ENCODE measurements around the gene ZC3H4. TPM values are rescaled to one million over a fixed set of nuclear protein-coding genes. Genes with fewer than 3 reads are reported as not detected.

Gene ZC3H4
- total and polyA plus RNA-seq, 2 donors: 12.1 to 14.3 TPM

GRCh38 chr19:47111006-47111621 is 2.5 kb downstream of the ZC3H4 start:
- DNase-seq (ENCODE audit: low read depth in 6 of 9, low spot score in 9 of 9): peak in 4 of 9 donors; percentile 32 to 69 (median 42)
- H3K36me3 ChIP-seq (ENCODE audit: control insufficient read depth in 2 of 2, insufficient read depth in 2 of 2, low read length in 1 of 2): peaks cover 12 to 26% of the 10 kb centered on the region in 2 donors
- under 1% methylated on average over 35 of the region's 35 CpGs for WGBS
- H3K4me3 ChIP-seq (ENCODE audit: low read length in 2 of 2): peak overlapping the region; percentile 79 to 99
- peaks cover 22 to 46% of the 10 kb centered on the region in 2 donors for H3K4me1 ChIP-seq (ENCODE audit: control insufficient read depth in 2 of 2, insufficient read depth in 2 of 2, low read length in 2 of 2)
- peak overlapping the region; percentile 99 to 100 for H3K27ac ChIP-seq (ENCODE audit: low read depth in 1 of 2, low read length in 1 of 2)
- peaks cover 0 to 5% of the 10 kb centered on the region in 2 donors for H3K9me3 ChIP-seq (ENCODE audit: control insufficient read depth in 2 of 2, insufficient read depth in 1 of 2, low read length in 1 of 2)
- no peaks in the 10 kb centered on the region for H3K27me3 ChIP-seq (ENCODE audit: control insufficient read depth in 2 of 2, insufficient read depth in 1 of 2, low read length in 1 of 2)

GRCh38 chr19:47110521-47111005 is 3.0 kb downstream of the ZC3H4 start:
- peaks cover 0 to 5% of the 10 kb centered on the region in 2 donors for H3K9me3 ChIP-seq (ENCODE audit: control insufficient read depth in 2 of 2, insufficient read depth in 1 of 2, low read length in 1 of 2)
- H3K27ac ChIP-seq (ENCODE audit: low read depth in 1 of 2, low read length in 1 of 2): peak overlapping the region; percentile 99 to 100
- peak in 5 of 9 donors; percentile 27 to 75 (median 47) for DNase-seq (ENCODE audit: low read depth in 6 of 9, low spot score in 9 of 9)
- H3K27me3 ChIP-seq (ENCODE audit: control insufficient read depth in 2 of 2, insufficient read depth in 1 of 2, low read length in 1 of 2): no peaks in the 10 kb centered on the region
- WGBS: 1% methylated on average over 12 of the region's 12 CpGs
- peaks cover 17 to 31% of the 10 kb centered on the region in 2 donors for H3K36me3 ChIP-seq (ENCODE audit: control insufficient read depth in 2 of 2, insufficient read depth in 2 of 2, low read length in 1 of 2)
- peaks cover 22 to 50% of the 10 kb centered on the region in 2 donors for H3K4me1 ChIP-seq (ENCODE audit: control insufficient read depth in 2 of 2, insufficient read depth in 2 of 2, low read length in 2 of 2)
- peak overlapping the region; percentile 79 to 99 for H3K4me3 ChIP-seq (ENCODE audit: low read length in 2 of 2)

- WGBS: 13% methylated on average over 15 of the region's 15 CpGs
- peaks cover 22 to 51% of the 10 kb centered on the region in 2 donors for H3K4me1 ChIP-seq (ENCODE audit: control insufficient read depth in 2 of 2, insufficient read depth in 2 of 2, low read length in 2 of 2)
- DNase-seq (ENCODE audit: low read depth in 6 of 9, low spot score in 9 of 9): peak in 4 of 9 donors; percentile 33 to 70 (median 52)
- peaks cover 23 to 37% of the 10 kb centered on the region in 2 donors for H3K36me3 ChIP-seq (ENCODE audit: control insufficient read depth in 2 of 2, insufficient read depth in 2 of 2, low read length in 1 of 2)
- peak overlapping the region; percentile 64 to 99 for H3K27ac ChIP-seq (ENCODE audit: low read depth in 1 of 2, low read length in 1 of 2)
- H3K27me3 ChIP-seq (ENCODE audit: control insufficient read depth in 2 of 2, insufficient read depth in 1 of 2, low read length in 1 of 2): no peaks in the 10 kb centered on the region
- H3K4me3 ChIP-seq (ENCODE audit: low read length in 2 of 2): peak overlapping the region; percentile 79 to 99
- peaks cover 0 to 5% of the 10 kb centered on the region in 2 donors for H3K9me3 ChIP-seq (ENCODE audit: control insufficient read depth in 2 of 2, insufficient read depth in 1 of 2, low read length in 1 of 2)
Measured at GRCh38 chr19:47109541-47110375, 3.8 kb downstream of the ZC3H4 start.

- Histone ChIP-seq H3K27me3 (ENCODE audit: control insufficient read depth in 2 of 2, insufficient read depth in 1 of 2, low read length in 1 of 2) (no peaks in the 10 kb centered on the region), H3K4me1 (ENCODE audit: control insufficient read depth in 2 of 2, insufficient read depth in 2 of 2, low read length in 2 of 2) (peaks cover 22 to 50% of the 10 kb centered on the region in 2 donors), H3K36me3 (ENCODE audit: control insufficient read depth in 2 of 2, insufficient read depth in 2 of 2, low read length in 1 of 2) (peaks cover 29 to 42% of the 10 kb centered on the region in 2 donors), H3K27ac (ENCODE audit: low read depth in 1 of 2, low read length in 1 of 2) (peak overlapping the region; percentile 64 to 99), H3K9me3 (ENCODE audit: control insufficient read depth in 2 of 2, insufficient read depth in 1 of 2, low read length in 1 of 2) (peaks cover 0 to 5% of the 10 kb centered on the region in 2 donors), H3K4me3 (ENCODE audit: low read length in 2 of 2) (peak overlapping the region in 1 of 2 donors; percentile 79)
- WGBS: 53% methylated on average over 2 of the region's 2 CpGs
- DNase-seq (ENCODE audit: low read depth in 6 of 9, low spot score in 9 of 9): no peak
Measured at GRCh38 chr19:47109177-47109540, 4.4 kb downstream of the ZC3H4 start.

GRCh38 chr19:47107953-47108746 is 5.4 kb downstream of the ZC3H4 start:
- WGBS: 93% methylated on average over 9 of the region's 9 CpGs
- Histone ChIP-seq H3K27ac (ENCODE audit: low read depth in 1 of 2, low read length in 1 of 2) (peak overlapping the region; percentile 56 to 74), H3K27me3 (ENCODE audit: control insufficient read depth in 2 of 2, insufficient read depth in 1 of 2, low read length in 1 of 2) (no peaks in the 10 kb centered on the region), H3K4me1 (ENCODE audit: control insufficient read depth in 2 of 2, insufficient read depth in 2 of 2, low read length in 2 of 2) (peaks cover 19 to 43% of the 10 kb centered on the region in 2 donors), H3K4me3 (ENCODE audit: low read length in 2 of 2) (no peak overlapping the region), H3K9me3 (ENCODE audit: control insufficient read depth in 2 of 2, insufficient read depth in 1 of 2, low read length in 1 of 2) (peaks cover 0 to 5% of the 10 kb centered on the region in 2 donors), H3K36me3 (ENCODE audit: control insufficient read depth in 2 of 2, insufficient read depth in 2 of 2, low read length in 1 of 2) (peaks cover 29 to 44% of the 10 kb centered on the region in 2 donors)
- no peak for DNase-seq (ENCODE audit: low read depth in 6 of 9, low spot score in 9 of 9)

- Histone ChIP-seq H3K36me3 (ENCODE audit: control insufficient read depth in 2 of 2, insufficient read depth in 2 of 2, low read length in 1 of 2) (peaks cover 29 to 51% of the 10 kb centered on the region in 2 donors), H3K27me3 (ENCODE audit: control insufficient read depth in 2 of 2, insufficient read depth in 1 of 2, low read length in 1 of 2) (no peaks in the 10 kb centered on the region), H3K9me3 (ENCODE audit: control insufficient read depth in 2 of 2, insufficient read depth in 1 of 2, low read length in 1 of 2) (no peaks in the 10 kb centered on the region), H3K27ac (ENCODE audit: low read depth in 1 of 2, low read length in 1 of 2) (peak overlapping the region; percentile 56 to 74), H3K4me1 (ENCODE audit: control insufficient read depth in 2 of 2, insufficient read depth in 2 of 2, low read length in 2 of 2) (peaks cover 19 to 43% of the 10 kb centered on the region in 2 donors), H3K4me3 (ENCODE audit: low read length in 2 of 2) (no peak overlapping the region)
- WGBS: 45% methylated on average over 9 of the region's 9 CpGs
- DNase-seq (ENCODE audit: low read depth in 6 of 9, low spot score in 9 of 9): no peak
Measured at GRCh38 chr19:47107202-47107952, 6.2 kb downstream of the ZC3H4 start.

DNA sequence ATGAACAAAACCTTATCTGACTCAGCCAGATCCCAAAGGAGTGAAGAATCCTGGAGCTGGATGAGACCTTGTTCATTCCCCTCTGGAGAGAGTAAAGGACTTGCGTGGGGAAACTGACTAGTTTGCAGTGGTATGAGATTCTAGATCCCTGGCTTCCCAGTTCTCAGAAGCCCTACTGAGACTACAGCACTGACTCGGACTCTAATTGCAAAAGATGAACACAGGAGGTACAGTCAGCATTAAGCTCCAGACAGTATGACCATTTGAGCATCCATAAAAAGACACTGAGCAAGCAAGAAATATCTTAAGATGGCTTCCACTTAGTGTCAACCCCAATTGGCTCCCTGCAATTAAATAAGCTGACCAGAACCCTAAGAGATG is 6.8 kb downstream of the ZC3H4 start:
- H3K27me3 ChIP-seq (ENCODE audit: control insufficient read depth in 2 of 2, insufficient read depth in 1 of 2, low read length in 1 of 2): no peaks in the 10 kb centered on the region
- peaks cover 29 to 52% of the 10 kb centered on the region in 2 donors for H3K36me3 ChIP-seq (ENCODE audit: control insufficient read depth in 2 of 2, insufficient read depth in 2 of 2, low read length in 1 of 2)
- DNase-seq (ENCODE audit: low read depth in 6 of 9, low spot score in 9 of 9): no peak
- no peak overlapping the region for H3K4me3 ChIP-seq (ENCODE audit: low read length in 2 of 2)
- H3K9me3 ChIP-seq (ENCODE audit: control insufficient read depth in 2 of 2, insufficient read depth in 1 of 2, low read length in 1 of 2): no peaks in the 10 kb centered on the region
- no peak overlapping the region for H3K27ac ChIP-seq (ENCODE audit: low read depth in 1 of 2, low read length in 1 of 2)
- peaks cover 19 to 43% of the 10 kb centered on the region in 2 donors for H3K4me1 ChIP-seq (ENCODE audit: control insufficient read depth in 2 of 2, insufficient read depth in 2 of 2, low read length in 2 of 2)
- 97% methylated on average over 2 of the region's 2 CpGs for WGBS

DNA sequence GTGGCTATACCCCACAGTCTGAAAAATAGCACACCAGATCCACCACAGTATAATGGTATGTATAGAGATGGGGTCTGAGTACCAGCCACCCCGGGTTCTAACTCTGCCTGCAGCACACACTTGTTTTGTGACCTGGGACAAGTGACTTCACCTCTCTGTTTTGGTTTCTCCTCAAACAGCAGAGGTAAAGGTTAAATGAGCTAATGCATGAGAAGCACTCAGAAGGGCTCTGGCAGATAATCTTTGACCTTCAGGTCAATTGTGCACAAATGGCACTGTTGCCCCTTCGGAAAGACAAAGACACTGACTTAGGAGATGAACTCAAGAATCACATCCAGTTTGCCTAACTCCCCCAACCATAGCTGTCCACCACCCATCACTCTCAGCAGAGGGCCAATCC is 7.7 kb downstream of the ZC3H4 start:
- Histone ChIP-seq H3K4me1 (ENCODE audit: control insufficient read depth in 2 of 2, insufficient read depth in 2 of 2, low read length in 2 of 2) (peaks cover 19 to 43% of the 10 kb centered on the region in 2 donors), H3K36me3 (ENCODE audit: control insufficient read depth in 2 of 2, insufficient read depth in 2 of 2, low read length in 1 of 2) (peaks cover 29 to 52% of the 10 kb centered on the region in 2 donors), H3K9me3 (ENCODE audit: control insufficient read depth in 2 of 2, insufficient read depth in 1 of 2, low read length in 1 of 2) (no peaks in the 10 kb centered on the region), H3K27me3 (ENCODE audit: control insufficient read depth in 2 of 2, insufficient read depth in 1 of 2, low read length in 1 of 2) (no peaks in the 10 kb centered on the region), H3K4me3 (ENCODE audit: low read length in 2 of 2) (no peak overlapping the region), H3K27ac (ENCODE audit: low read depth in 1 of 2, low read length in 1 of 2) (no peak overlapping the region)
- WGBS: 73% methylated on average over 2 of the region's 2 CpGs
- DNase-seq (ENCODE audit: low read depth in 6 of 9, low spot score in 9 of 9): no peak
